Suprapubic skin (tissue), 4 donors: ENCODE data around the gene GFRA4. TPM values are rescaled to one million over a fixed set of nuclear protein-coding genes. Genes with fewer than 3 reads are reported as not detected.

Experiments
- DNase-seq, 2 donors: peaks; one replicate each; pipeline ENCODE4 v3.0.0-alpha.2; 2019; ENCODE audit warnings: low spot score in 2 of 2
- H3K27ac ChIP-seq: fragments of 200-600 bp; sonication (generic); one replicate; pipeline ENCODE4 v1.5.1; 2019
- H3K27me3 ChIP-seq: fragments of 200-600 bp; sonication (generic); one replicate; pipeline ENCODE4 v1.5.1; 2019
- H3K36me3 ChIP-seq: fragments of 200-600 bp; sonication (generic); one replicate; pipeline ENCODE4 v1.5.1; 2019
- H3K4me1 ChIP-seq: fragments of 200-600 bp; sonication (generic); one replicate; pipeline ENCODE4 v1.5.1; 2019
- H3K4me3 ChIP-seq: fragments of 200-600 bp; sonication (generic); one replicate; pipeline ENCODE4 v1.5.1; 2019; ENCODE audit warnings: mild to moderate bottlenecking
- H3K9me3 ChIP-seq: fragments of 200-600 bp; sonication (generic); one replicate; pipeline ENCODE4 v1.5.1; 2019
- CTCF ChIP-seq, 2 donors: fragments of 200-600 bp in 1 of 2; fragments of 450-650 bp in 1 of 2; sonication (generic) in 1 of 2; IDR thresholded peaks; one replicate each; pipeline ENCODE4 v1.5.1; 2016 to 2019; ENCODE audit warnings: antibody characterized with exemption in 2 of 2, mild to moderate bottlenecking in 1 of 2, moderate library complexity in 1 of 2
- EP300 ChIP-seq: sonication (generic); formaldehyde crosslinking; IDR thresholded peaks from one replicate; pipeline ENCODE4 v1.6.1; 2017; ENCODE audit warnings: antibody characterized with exemption
- POLR2A ChIP-seq, 2 donors: fragments of 450-650 bp; IDR thresholded peaks; one replicate each; pipeline ENCODE4 v1.6.1; 2017; ENCODE audit warnings: antibody characterized with exemption in 2 of 2, mild to moderate bottlenecking in 2 of 2, moderate library complexity in 2 of 2
- POLR2AphosphoS5 ChIP-seq, 3 donors: sonication (generic); formaldehyde crosslinking; IDR thresholded peaks; one replicate each; pipeline ENCODE4 v1.6.1; 2017; ENCODE audit warnings: antibody characterized with exemption in 3 of 3
- WGBS: methylation state at CpG from one replicate; pipeline ENCODE4 v1.1.5; 2018; 5-methylcytosine and 5-hydroxymethylcytosine counted together
- total RNA-seq, 4 donors: library from RNA; depleted of rRNA; stranded (reverse); fragments of >200 nt; gene quantifications; one replicate each; pipeline ENCODE4 v1.1.0, GENCODE V29; 2016

Gene GFRA4
- total RNA-seq, 4 donors from 2014 or later = not detected

DNA sequence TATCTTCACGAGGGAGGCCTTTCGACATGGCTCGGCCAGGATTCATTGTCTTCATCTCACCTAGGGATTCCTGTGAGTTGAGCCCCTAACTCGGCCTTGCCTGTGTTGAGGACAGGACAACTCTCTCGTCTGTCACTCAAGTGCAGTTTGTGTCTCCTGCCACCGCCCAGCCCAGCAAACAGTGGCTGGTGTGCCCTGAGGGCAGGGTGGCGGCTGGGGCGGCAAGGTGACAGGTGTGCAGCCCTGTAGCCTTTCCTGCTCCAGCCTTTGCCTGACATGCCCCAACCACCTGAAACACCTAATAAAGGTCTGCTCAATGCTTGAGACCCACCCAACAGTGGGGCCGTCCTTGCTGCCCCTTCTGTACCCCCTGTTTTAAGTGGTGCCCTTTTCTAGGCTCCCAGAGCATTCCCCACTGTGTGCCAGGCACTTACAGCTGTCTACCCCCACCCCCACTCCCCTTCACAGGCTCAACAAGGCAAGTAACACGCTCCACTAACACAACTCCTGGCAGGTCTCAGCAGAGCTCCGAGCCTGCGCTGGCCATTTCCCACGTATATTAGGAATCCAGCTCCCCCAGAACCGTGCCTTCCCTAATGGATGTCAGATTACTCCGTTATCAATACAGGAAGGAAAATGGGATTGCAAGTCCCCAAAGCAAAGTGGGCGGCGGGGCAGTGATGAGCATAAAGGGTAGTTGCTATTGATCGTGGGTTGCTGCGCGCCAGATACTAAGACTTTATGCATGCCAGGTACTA, 17.7 kb downstream of the GFRA4 start:
- Histone ChIP-seq H3K36me3 (peaks cover 67% of the 10 kb centered on the region), H3K4me1 (no peaks in the 10 kb centered on the region), H3K27ac (no peak overlapping the region), H3K4me3 (no peak overlapping the region), H3K27me3 (no peaks in the 10 kb centered on the region), H3K9me3 (no peaks in the 10 kb centered on the region)
- 90% methylated on average over 16 of the region's 20 CpGs for WGBS
- TF ChIP-seq CTCF (IDR thresholded peaks at IDR 0.05) = no peak
- TF ChIP-seq POLR2AphosphoS5 (IDR thresholded peaks at IDR 0.05) = no peak
- no peak for TF ChIP-seq POLR2A (IDR thresholded peaks at IDR 0.05)
- TF ChIP-seq EP300 = no peak
- DNase-seq = no peak

GRCh38 chr20:3640259-3640658, 22.9 kb downstream of the GFRA4 start:
- Histone ChIP-seq H3K36me3 (peaks cover 27% of the 10 kb centered on the region), H3K4me1 (no peaks in the 10 kb centered on the region), H3K4me3 (no peak overlapping the region), H3K27ac (no peak overlapping the region), H3K9me3 (no peaks in the 10 kb centered on the region), H3K27me3 (no peaks in the 10 kb centered on the region)
- TF ChIP-seq CTCF (IDR thresholded peaks at IDR 0.05) (no peak), POLR2A (IDR thresholded peaks at IDR 0.05) (no peak), POLR2AphosphoS5 (IDR thresholded peaks at IDR 0.05) (no peak), EP300 (no peak)
- WGBS = 94% methylated on average over 3 of the region's 3 CpGs
- no peak for DNase-seq

GRCh38 chr20:3635346-3635745, 27.9 kb downstream of the GFRA4 start:
- 92% methylated on average over 1 of the region's 1 CpG for WGBS
- Histone ChIP-seq H3K27me3 (no peaks in the 10 kb centered on the region), H3K27ac (no peak overlapping the region), H3K4me1 (no peaks in the 10 kb centered on the region), H3K4me3 (no peak overlapping the region), H3K36me3 (peaks cover 6% of the 10 kb centered on the region), H3K9me3 (no peaks in the 10 kb centered on the region)
- TF ChIP-seq POLR2AphosphoS5 (IDR thresholded peaks at IDR 0.05) (no peak), POLR2A (IDR thresholded peaks at IDR 0.05) (no peak), EP300 (no peak), CTCF (IDR thresholded peaks at IDR 0.05) (no peak)
- no peak for DNase-seq

DNA sequence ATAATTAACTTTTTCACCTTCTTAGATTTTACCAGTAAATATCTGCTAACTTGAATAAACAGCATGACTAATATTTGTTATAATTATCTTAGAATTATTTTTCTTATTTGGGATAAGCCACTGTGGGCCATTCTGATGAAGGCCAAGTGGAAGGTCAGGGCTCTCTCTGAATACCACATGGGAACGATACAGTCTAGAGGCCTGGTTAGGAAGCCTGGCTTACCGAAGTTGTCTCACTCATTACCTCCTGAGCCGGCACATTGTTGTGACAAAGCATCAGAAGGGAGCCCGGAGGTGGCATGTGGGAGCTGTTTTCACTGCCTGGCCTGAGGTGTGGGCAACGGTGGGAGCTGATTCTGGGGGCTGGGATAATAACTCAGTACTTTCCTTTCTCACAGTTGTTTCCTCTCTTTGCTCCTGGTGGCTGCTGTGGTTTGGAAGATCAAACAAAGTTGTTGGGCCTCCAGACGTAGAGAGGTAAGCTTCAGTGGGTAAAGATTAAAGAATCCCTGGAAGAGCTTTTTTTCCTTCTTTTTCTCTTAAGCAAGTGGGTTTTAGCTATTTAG, 29.2 kb downstream of the GFRA4 start:
- Histone ChIP-seq H3K4me3 (no peak overlapping the region), H3K4me1 (no peaks in the 10 kb centered on the region)
- 71% methylated on average over 6 of the region's 6 CpGs for WGBS

More for the DNA sequence above, 29.2 kb downstream of the GFRA4 start:
- Histone ChIP-seq H3K27me3 (no peaks in the 10 kb centered on the region), H3K9me3 (no peaks in the 10 kb centered on the region), H3K36me3 (peaks cover 8% of the 10 kb centered on the region), H3K27ac (no peak overlapping the region)
- no peak for TF ChIP-seq CTCF (IDR thresholded peaks at IDR 0.05)
- TF ChIP-seq POLR2A (IDR thresholded peaks at IDR 0.05) = no peak
- TF ChIP-seq EP300 = no peak
- no peak for TF ChIP-seq POLR2AphosphoS5 (IDR thresholded peaks at IDR 0.05)
- no peak for DNase-seq
